Retina (tissue), 1 donor: ENCODE measurements around the gene ONECUT1.
A peak's percentile ranks its signal among the peaks of the same experiment; 100 is the strongest.

ENCODE experiments used
- DNase-seq: peaks from one replicate; pipeline ENCODE4 v3.0.0-alpha.2; 2016

Gene ONECUT1

DNA sequence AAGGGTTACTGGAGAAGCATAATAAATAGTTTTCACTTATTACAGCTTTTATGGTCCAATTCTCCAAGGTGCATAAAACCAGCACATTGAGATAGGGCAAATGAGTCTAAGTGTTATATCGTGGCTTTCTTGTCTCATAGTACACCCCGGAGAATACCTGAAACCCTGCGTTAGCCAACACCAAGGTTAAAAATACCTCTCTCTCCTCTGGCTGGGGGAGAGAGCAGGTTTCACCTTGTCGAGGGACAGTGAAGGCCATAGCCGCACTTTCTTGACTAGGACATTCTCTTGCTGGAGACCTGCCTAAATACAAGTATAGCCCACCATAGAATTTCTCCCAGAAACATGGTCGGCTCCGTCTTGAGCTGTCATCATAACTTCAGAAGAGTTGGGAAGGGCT, 59.5 kb downstream of the ONECUT1 start:
- DNase-seq, result no peak

DNA sequence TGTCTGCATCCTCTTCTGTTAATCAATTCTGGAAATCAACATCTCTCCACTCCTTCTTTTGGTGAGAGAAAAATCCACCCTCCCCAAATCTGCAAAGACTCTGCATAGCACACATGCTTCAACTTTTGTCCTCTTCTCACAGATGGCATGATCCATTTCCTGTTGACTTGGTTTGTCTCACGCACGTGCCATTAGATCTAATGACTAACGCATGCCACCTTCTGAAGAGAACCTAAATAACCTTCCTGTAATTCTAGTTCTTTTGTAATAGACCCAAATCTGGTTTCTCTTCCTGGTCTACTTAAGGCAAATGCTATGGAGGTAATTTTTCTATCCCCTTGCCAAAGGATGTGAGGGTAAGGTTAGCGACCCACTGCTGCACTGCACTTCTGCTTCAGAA, 60.0 kb downstream of the ONECUT1 start:
- DNase-seq, result no peak

DNA sequence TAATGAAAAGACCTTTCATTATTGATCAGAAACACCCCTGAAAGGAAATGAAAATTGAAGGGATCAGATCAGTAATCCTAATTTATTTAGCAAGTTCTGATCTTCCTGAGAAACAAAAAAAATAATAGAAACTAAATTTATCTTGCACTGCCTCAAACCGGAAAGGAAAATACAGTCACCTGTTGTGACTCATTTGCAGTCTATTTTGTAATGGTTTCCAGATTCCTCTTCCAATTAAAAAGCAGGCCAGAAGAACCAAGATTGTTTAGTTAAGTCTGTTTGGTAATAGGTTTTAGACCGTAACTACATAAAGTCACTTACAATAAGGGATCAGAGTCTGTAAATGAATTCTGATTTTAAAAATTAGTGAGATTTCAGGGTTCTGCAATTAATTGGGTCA, 61.2 kb downstream of the ONECUT1 start:
- no peak for DNase-seq

DNA sequence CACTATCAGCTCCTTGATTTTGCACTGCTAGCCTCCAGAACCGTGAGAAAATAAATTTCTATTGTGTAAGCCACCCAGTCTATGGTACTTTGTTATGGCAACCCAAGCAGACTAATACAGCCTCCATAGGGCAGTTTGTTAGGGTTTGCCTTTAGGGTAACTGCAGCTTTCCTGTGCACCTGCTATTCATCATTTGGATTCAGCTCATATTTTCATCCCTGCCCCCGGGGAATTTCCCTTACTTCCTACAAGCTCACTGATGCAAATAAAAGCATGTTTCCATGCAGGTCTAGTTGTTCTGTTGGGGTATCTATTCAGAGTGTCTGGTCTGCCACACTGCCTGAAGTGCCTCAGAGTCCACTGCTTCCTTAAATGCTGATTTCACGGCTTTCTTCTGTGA, 62.3 kb downstream of the ONECUT1 start:
- peak; percentile 38 for DNase-seq

DNA sequence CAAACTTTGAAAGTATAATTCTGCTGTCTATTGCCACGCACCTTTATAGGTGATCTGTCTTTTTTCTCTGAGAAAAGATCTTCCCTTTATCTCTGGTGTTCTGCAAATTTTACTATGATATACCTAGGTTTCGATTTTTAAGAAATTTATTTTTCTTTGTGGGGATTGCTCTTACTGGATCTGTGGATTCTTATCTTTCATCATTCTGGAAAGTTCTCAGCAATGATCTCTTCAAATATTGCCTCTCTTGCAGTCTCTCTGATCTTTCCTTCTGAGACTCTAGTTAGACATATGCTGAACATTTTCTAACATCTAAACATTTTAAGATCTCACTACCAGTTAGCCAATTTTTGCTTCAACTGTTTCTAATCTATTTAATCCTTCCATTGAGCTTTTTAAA, 63.9 kb downstream of the ONECUT1 start:
- no peak for DNase-seq

DNA sequence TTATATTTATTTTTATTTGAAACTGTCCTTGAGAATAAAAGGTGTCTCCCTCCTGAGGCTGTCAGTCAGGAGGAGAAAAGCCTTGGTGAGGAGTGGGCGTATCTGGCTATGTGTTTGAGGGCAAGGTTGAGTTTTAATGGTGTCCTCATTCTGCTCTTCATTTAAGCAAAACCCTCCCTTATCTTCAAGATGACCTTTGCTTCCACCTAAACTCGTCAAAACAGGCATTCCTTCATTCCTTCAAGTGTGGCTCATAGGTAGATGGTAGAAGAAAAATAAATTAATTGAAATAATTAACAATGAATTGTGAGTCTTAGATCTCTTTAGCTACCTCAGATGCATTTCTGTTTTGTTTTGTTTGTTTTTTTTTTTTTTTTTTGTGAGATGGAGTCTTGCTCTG, 71.6 kb downstream of the ONECUT1 start:
- no peak for DNase-seq

DNA sequence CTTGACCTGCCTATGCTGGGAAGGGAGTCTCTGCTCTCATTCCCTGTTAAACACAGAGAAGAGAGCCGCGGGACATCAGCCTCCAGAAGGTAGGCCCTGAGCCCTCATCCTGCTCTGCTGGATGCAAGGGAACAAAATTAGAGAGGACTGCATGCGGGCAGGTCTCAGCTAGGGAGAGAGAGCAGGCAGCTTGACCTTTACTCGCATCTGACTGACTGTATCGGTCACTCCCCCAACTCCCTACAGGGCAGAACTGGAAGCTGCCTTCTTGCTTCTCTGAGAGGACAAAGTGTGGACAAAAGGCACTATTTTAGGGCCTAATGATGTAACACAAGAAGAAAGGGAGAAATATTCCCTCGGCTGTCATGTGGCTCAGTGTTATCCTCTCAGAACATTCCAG, 72.2 kb downstream of the ONECUT1 start:
- DNase-seq, result no peak

DNA sequence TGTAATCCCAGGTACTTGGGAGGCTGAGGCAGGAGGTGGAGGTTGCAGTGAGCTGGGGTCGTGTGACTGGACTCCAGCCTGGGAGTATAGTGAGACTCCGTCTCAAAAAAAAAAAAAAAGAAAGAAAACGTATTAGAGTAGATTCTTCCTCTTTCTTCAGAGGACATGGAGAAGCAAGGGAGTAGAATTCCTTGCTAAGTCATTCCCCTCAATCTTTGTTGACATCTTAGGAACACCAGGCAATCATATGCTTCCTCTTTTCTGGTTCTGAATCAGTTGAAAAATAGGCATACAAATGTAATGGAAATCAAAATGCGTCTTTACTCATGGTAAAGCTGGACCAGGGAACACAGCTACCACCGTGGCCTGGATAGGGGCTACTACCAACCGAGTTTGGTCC, 72.7 kb downstream of the ONECUT1 start:
- DNase-seq, result no peak

DNA sequence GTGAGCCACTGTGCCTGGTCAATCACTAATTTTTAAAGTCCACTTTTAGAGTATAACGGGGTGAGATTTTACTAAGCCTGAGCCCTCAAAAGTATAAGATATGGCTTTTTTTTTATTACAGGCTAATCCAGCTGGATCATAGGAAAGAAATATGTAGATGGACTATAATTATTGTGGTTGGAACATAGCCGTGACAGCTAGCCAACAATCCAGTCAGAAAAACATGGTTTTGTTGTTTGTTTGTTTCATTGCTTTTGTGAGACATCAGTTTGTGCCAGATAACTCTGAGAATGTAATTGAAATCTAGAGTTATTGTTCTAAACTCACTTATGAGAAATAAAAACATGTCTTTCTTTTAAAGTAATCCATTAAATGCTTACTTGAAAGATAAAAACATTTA, 73.6 kb downstream of the ONECUT1 start:
- DNase-seq, result no peak

DNA sequence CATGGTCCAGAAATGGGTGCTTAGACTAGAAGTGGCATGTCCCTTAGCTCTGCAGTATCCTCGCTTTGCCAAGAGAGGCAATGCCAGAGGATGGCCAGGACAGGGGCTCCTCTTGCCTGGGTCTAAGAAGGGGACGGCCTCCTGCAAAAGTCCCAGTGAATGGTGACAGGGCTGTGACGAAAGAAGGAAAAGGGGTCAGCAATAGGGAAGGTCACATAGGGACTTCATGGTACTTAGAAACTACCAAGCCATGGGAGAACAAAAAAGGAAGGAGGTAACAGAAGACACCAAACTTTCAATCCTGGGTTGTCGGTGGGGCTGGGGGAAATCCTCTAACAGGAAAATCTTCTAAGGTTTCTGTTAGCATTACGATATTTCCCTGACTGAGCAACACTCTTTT, 74.7 kb downstream of the ONECUT1 start:
- DNase-seq, result no peak

DNA sequence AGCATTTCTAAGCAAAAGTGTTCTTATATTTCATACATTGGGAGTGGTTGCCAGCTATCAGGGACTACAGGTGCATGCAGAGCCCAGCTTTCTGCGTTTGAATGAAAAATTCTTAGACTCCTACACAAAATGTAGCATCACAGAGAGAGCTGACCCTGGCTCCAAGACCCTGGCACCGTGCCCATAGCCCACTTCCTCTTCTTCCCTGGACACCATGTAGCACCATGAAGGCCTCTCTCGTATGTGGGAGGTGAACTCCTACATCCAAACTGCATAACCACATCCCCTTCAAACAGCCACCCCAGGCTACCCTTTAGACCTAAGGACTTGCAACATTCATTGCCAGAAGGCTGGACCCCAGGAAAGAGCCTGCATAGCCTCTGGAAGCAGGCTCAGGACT, 75.2 kb downstream of the ONECUT1 start:
- no peak for DNase-seq

DNA sequence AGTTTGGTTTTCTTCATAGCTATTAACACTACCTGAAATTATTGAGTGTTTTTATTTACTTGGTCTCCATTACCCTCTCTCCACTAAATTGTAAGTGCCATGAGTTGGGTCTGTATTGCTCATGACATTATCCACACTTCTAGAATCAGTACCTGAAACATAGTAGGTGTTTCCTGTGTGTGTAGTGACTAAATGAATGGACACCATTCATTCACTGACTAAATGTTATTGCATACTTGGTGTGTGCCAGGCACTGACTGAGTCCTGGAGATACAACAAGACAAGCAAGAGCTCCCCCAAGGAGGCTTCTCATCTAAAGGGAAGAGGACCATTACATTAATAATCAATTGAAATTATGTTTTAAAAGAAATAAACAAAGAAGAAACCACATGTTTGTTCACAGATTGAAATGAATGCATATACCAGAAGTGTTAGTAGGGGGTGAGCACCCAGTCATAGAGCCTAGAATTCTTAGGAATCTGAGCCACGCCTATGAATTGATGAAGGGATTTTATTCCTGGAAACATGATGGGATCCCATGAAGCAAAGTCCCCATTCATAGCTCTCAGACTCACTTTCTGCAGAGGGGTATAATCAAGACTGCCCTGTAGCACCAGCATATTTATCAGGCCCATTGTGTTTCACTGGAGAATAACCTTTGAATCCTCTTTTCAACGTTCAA, 79.3 kb downstream of the ONECUT1 start:
- no peak for DNase-seq

DNA sequence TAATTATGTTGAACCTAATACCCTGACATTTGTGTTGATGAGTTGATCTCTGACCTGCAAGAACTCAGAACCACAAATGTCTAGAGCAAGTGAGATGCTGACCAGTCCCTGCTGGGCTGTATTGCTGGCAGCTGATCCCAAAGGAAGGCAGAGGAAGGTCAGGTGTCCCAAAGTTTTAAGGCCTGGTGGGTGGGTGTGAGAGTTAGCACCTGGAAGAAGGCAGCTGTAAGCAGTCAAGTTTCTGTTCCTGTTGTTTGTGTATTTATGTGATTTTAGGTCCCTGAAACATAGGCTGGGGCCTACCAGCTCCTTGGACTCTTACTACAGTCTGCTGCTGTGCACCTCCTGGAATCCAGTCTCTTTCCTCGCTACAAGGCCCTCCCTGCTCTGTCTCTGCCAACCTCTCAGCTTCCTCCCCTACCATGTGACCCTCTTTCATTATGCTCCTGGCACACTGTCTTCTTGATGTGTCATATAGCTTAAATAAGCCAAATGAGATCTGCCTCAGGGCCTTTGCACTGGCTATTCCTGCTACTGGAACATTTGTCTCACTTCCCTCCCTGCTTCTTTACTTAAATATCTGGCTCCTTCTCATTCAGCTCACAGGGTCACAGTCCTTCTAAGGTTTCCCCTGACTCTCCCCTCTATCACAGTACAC, 80.0 kb downstream of the ONECUT1 start:
- DNase-seq, result no peak

DNA sequence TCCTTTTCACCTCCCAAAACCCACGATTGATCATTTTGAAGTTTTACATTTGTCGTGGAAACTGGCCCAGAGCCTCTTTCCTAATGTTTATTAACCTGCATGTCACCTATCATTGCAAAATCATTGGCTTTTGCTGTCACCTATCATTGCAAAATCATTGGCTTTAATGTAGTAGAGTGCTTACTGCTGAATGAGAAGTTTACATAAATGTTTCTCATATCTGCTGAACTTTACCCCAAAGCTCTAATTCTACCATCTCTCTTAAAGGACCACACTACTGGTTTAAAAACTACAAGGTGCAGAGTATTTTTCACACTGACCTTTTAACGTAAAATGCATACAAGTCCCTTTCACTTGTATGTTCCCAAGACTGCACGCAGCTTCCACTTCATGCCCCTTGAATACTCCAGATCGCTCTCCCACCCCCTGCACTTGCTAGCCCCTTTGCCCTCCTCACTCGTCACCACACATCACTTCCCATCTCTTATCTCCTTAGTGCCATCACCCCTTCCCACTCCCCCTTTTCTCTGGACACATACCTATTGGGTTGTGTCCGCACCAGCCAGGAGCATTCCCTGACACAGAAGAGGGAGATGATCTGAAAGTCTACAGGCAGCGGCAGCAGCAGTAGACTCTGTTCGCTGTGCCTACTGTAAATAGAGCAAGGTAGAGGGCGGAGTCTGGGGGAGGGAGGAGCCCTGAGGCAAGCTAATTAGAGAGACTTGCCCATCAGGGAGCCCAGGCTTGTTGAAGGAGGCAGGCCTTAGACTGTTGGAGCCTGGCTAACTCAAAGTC, 80.8 kb downstream of the ONECUT1 start:
- DNase-seq, result peak; percentile 53
